Fibroblast of lung (primary cell): ENCODE results near the gene CDH4. TPM values are rescaled to one million over a fixed set of nuclear protein-coding genes. Genes with fewer than 3 reads are reported as not detected.
A peak's percentile ranks its signal among the peaks of the same experiment; 100 is the strongest.

Experiments used
- DNase-seq, 2 donors: peaks; one replicate each; pipeline versions ENCODE4 v3.0.0 to v3.0.0-alpha.2; 2010; ENCODE audit warnings: low read depth in 2 of 2
- H2AFZ ChIP-seq: 2 replicates; pipeline ENCODE4 v1.5.1; 2012; ENCODE audit warnings: low read length, control low read depth, inconsistent platforms
- H3K27ac ChIP-seq: 2 replicates; pipeline ENCODE4 v1.5.1; 2011; ENCODE audit warnings: low read length, control low read depth; ENCODE audit not compliant: insufficient read depth
- H3K27me3 ChIP-seq: 2 replicates; pipeline ENCODE4 v1.5.1; 2011; ENCODE audit warnings: mild to moderate bottlenecking, low read length; ENCODE audit not compliant: control insufficient read depth, insufficient read depth
- H3K36me3 ChIP-seq: 2 replicates; pipeline ENCODE4 v1.5.1; 2011; ENCODE audit warnings: low read length; ENCODE audit not compliant: control insufficient read depth, insufficient read depth
- H3K4me1 ChIP-seq: 2 replicates; pipeline ENCODE4 v1.5.1; 2011; ENCODE audit warnings: low read length; ENCODE audit not compliant: control insufficient read depth, insufficient read depth; ENCODE audit errors: extremely low read depth
- H3K4me2 ChIP-seq: 2 replicates; pipeline ENCODE4 v1.5.1; 2011; ENCODE audit warnings: low read length, control low read depth; ENCODE audit not compliant: insufficient read depth; ENCODE audit errors: extremely low read depth
- H3K4me3 ChIP-seq, 4 experiments: fragments of 200-600 bp in 1 of 4; sonication (generic) in 1 of 4; replicated peaks in 1 of 4; 2 replicates each; pipeline ENCODE4 v1.5.1; 2011 to 2016; ENCODE audit warnings: low read length in 4 of 4, low read depth in 3 of 4, mild to moderate bottlenecking in 3 of 4, control low read depth in 2 of 4, inconsistent platforms in 1 of 4, mixed read lengths in 1 of 4; ENCODE audit not compliant: insufficient read depth in 1 of 4; ENCODE audit errors: control extremely low read depth in 1 of 4
- H3K79me2 ChIP-seq: 2 replicates; pipeline ENCODE4 v1.5.1; 2012; ENCODE audit warnings: mild to moderate bottlenecking, low read length, inconsistent platforms; ENCODE audit not compliant: control insufficient read depth, insufficient read depth
- H3K9ac ChIP-seq: 2 replicates; pipeline ENCODE4 v1.5.1; 2011; ENCODE audit warnings: mild to moderate bottlenecking, low read length, control low read depth; ENCODE audit not compliant: insufficient read depth
- H3K9me3 ChIP-seq: 2 replicates; pipeline ENCODE4 v1.5.1; 2012; ENCODE audit warnings: low read depth, low read length; ENCODE audit not compliant: control insufficient read depth, insufficient read depth
- H4K20me1 ChIP-seq: 2 replicates; pipeline ENCODE4 v1.5.1; 2011; ENCODE audit warnings: low read length; ENCODE audit not compliant: control insufficient read depth, insufficient read depth; ENCODE audit errors: extremely low read depth
- CTCF ChIP-seq, 2 donors: IDR thresholded peaks in 1 of 2; conservative IDR thresholded peaks in 1 of 2; 1 replicate in 1 of 2; 2 replicates in 1 of 2; pipeline ENCODE4 v1.5.1; 2011 to 2012; ENCODE audit warnings: low read length in 2 of 2, control low read depth in 1 of 2, inconsistent platforms in 1 of 2, low read depth in 1 of 2, mild to moderate bottlenecking in 1 of 2
- EZH2 ChIP-seq: IDR thresholded peaks from 2 replicates; pipeline ENCODE4 v1.5.1; 2012; ENCODE audit warnings: low read length, control low read depth, mild to moderate bottlenecking; ENCODE audit errors: missing control alignments
- polyA plus RNA-seq, 2 donors: library from polyadenylated mRNA; depleted of rRNA in 1 of 2; stranded (reverse) in 1 of 2; unstranded in 1 of 2; fragments of >200 nt; gene quantifications; 2 replicates each; pipeline ENCODE4 v1.2.1, GENCODE V29; 2011 to 2012; ENCODE audit warnings: missing spikeins in 1 of 2
- total RNA-seq: library from RNA; depleted of rRNA; stranded (reverse); fragments of >200 nt; gene quantifications from 2 replicates; pipeline ENCODE4 v1.2.1, GENCODE V29; 2014

CDH4 gene
- total and polyA plus RNA-seq, 2 donors (not counting 1 experiment from before 2014, with no cell fraction given), result 4.8 to 6.8 TPM

- Histone ChIP-seq H3K9ac (no peak overlapping the region), H3K27me3 (no peaks in the 10 kb centered on the region), H3K27ac (no peak overlapping the region), H3K4me2 (no peak overlapping the region), H3K9me3 (no peaks in the 10 kb centered on the region), H4K20me1 (no peaks in the 10 kb centered on the region), H3K4me3 (no peak overlapping the region), H3K36me3 (no peaks in the 10 kb centered on the region), H3K79me2 (no peaks in the 10 kb centered on the region), H3K4me1 (no peaks in the 10 kb centered on the region), H2AFZ (no peak overlapping the region)
- TF ChIP-seq EZH2 (no peak), CTCF (conservative IDR thresholded peaks at IDR 0.05 in 1 of 2, IDR thresholded peaks at IDR 0.05 in 1 of 2; ENCODE audit: low read depth in 1 of 2, low read length in 2 of 2) (no peak)
- DNase-seq, result peak in 1 of 2 donors; percentile 31
Observed at GRCh38 chr20:61861054-61861841, 609.2 kb downstream of the CDH4 start.

- Histone ChIP-seq H3K9me3 (no peaks in the 10 kb centered on the region), H3K27me3 (no peaks in the 10 kb centered on the region), H3K9ac (no peak overlapping the region), H3K4me3 (no peak overlapping the region), H4K20me1 (no peaks in the 10 kb centered on the region), H3K4me1 (no peaks in the 10 kb centered on the region), H3K27ac (no peak overlapping the region), H3K4me2 (no peak overlapping the region), H3K36me3 (no peaks in the 10 kb centered on the region), H2AFZ (no peak overlapping the region), H3K79me2 (no peaks in the 10 kb centered on the region)
- DNase-seq, result no peak
- TF ChIP-seq CTCF (conservative IDR thresholded peaks at IDR 0.05 in 1 of 2, IDR thresholded peaks at IDR 0.05 in 1 of 2; ENCODE audit: low read depth in 1 of 2, low read length in 2 of 2), result no peak
- no peak for TF ChIP-seq EZH2
Observed at GRCh38 chr20:61861858-61862257, 609.8 kb downstream of the CDH4 start.

GRCh38 chr20:61862881-61863280 lies 610.8 kb downstream of the CDH4 start:
- no peak for TF ChIP-seq EZH2
- no peak for TF ChIP-seq CTCF (conservative IDR thresholded peaks at IDR 0.05 in 1 of 2, IDR thresholded peaks at IDR 0.05 in 1 of 2; ENCODE audit: low read depth in 1 of 2, low read length in 2 of 2)
- no peak overlapping the region for H2AFZ ChIP-seq
- no peak overlapping the region for H3K4me3 ChIP-seq
- H3K9ac ChIP-seq, result no peak overlapping the region
- H3K9me3 ChIP-seq, result no peaks in the 10 kb centered on the region
- H3K4me2 ChIP-seq, result no peak overlapping the region
- no peak overlapping the region for H3K27ac ChIP-seq
- H3K4me1 ChIP-seq, result no peaks in the 10 kb centered on the region
- H3K27me3 ChIP-seq, result no peaks in the 10 kb centered on the region
- no peak for DNase-seq
- H3K36me3 ChIP-seq, result no peaks in the 10 kb centered on the region
- H4K20me1 ChIP-seq, result no peaks in the 10 kb centered on the region
- no peaks in the 10 kb centered on the region for H3K79me2 ChIP-seq
